A673 (cell line): ENCODE results near the gene KAZN. TPM values are rescaled to one million over a fixed set of nuclear protein-coding genes. Genes with fewer than 3 reads are reported as not detected.

Source experiments
- BruUV-seq: library from RNA; stranded (reverse); fragments of 400-500 nt; replicated peaks from 2 replicates; lab custom pipeline; 2021; lab: Mats Ljungman, UMichigan
- CTCF ChIA-PET: fragments of 300-600 bp; sonication (Branson Sonifier 250); formaldehyde crosslinking; loops from one replicate; lab custom pipeline; 2022; ENCODE audit warnings: antibody characterized with exemption; lab: Charles Lee
- POLR2A ChIA-PET: fragments of 300-600 bp; sonication (Branson Sonifier 250); formaldehyde crosslinking; loops from one replicate; lab custom pipeline; 2022; ENCODE audit warnings: antibody characterized with exemption; ENCODE audit not compliant: low non-redundant PET; lab: Charles Lee
- DNase-seq: peaks from one replicate; pipeline ENCODE4 v3.0.0-alpha.2; 2015; ENCODE audit warnings: low spot score
- H3K27ac ChIP-seq: fragments of 200-600 bp; sonication (generic); 2 replicates; pipeline ENCODE4 v1.5.1; 2016; ENCODE audit warnings: mixed run types, low read depth, mild to moderate bottlenecking, mixed read lengths, antibody characterized with exemption, low read length; ENCODE audit not compliant: poor library complexity, severe bottlenecking
- H3K27me3 ChIP-seq: fragments of 200-600 bp; sonication (generic); replicated peaks from 2 replicates; pipeline ENCODE4 v1.6.1; 2017; ENCODE audit warnings: mixed run types, low read depth, mild to moderate bottlenecking, mixed read lengths, antibody characterized with exemption, low read length; ENCODE audit not compliant: insufficient read depth, poor library complexity
- H3K36me3 ChIP-seq: fragments of 200-600 bp; sonication (generic); 2 replicates; pipeline ENCODE4 v1.6.1; 2016; ENCODE audit warnings: mixed run types, mild to moderate bottlenecking, mixed read lengths, antibody characterized with exemption, low read length; ENCODE audit not compliant: insufficient read depth, poor library complexity, severe bottlenecking
- H3K4me1 ChIP-seq: fragments of 200-600 bp; sonication (generic); 2 replicates; pipeline ENCODE4 v1.6.1; 2017; ENCODE audit warnings: mixed run types, mild to moderate bottlenecking, mixed read lengths, antibody characterized with exemption, low read length; ENCODE audit not compliant: insufficient read depth, poor library complexity, severe bottlenecking
- H3K4me3 ChIP-seq: fragments of 200-600 bp; sonication (generic); 2 replicates; pipeline ENCODE4 v1.5.1; 2016; ENCODE audit warnings: low read depth, mixed run types, mild to moderate bottlenecking, mixed read lengths, low read length; ENCODE audit not compliant: poor library complexity, severe bottlenecking
- H3K9me3 ChIP-seq: fragments of 200-600 bp; sonication (generic); 2 replicates; pipeline ENCODE4 v1.6.1; 2016; ENCODE audit warnings: mixed run types, low read depth, mild to moderate bottlenecking, mixed read lengths, antibody characterized with exemption, low read length; ENCODE audit not compliant: poor library complexity, severe bottlenecking
- EZH2 ChIP-seq: fragments of 200-600 bp; sonication (generic); IDR thresholded peaks from 2 replicates; pipeline ENCODE4 v1.6.1; 2017; ENCODE audit warnings: borderline replicate concordance, low read depth, mild to moderate bottlenecking, mixed read lengths, antibody characterized with exemption, low read length; ENCODE audit not compliant: poor library complexity, severe bottlenecking
- intact Hi-C: fragments of 100-400 bp; cut with micrococcal nuclease; formaldehyde crosslinking; loops from one replicate; pipeline ENCODE4 v1.10.0; 2022; ENCODE audit not compliant: unreplicated experiment
- total RNA-seq: library from RNA; stranded (reverse); gene quantifications from 2 replicates; pipeline ENCODE4 v1.2.3, GENCODE V29; 2021
- TF ChIP-seq, protein P1 (sequence below): fragments of 300-800, 200-600 bp; sonication (generic); conservative IDR thresholded peaks from 2 replicates; pipeline ENCODE4 v1.5.1; 2017; ENCODE audit warnings: low read depth, mild to moderate bottlenecking, antibody characterized with exemption, low read length, moderate library complexity, mixed read lengths

Gene KAZN
- total RNA-seq, 1 experiment from 2014 or later: 8.0 TPM

DNA sequence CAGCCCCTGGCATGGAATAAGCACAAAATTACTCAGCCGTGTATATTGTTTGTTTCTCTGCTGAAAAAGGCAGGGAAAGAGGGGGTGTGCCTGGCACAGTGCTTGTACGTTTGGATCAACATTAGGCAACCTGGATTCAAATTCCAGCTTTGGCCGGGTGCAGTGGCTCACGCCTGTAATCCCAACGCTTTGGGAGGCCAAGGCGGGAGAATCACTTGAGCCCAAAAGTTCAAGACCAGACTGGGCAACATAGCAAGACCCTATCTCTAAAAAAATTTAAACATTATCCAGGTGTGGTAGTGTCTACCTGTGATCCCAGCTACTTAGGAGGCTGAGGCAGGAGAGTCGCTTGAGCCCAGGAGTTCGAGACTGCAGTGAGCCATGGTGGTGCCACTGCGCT lies 402.2 kb downstream of the KAZN start:
- H3K9me3 ChIP-seq: no peaks in the 10 kb centered on the region
- intact Hi-C loops: no loop called here
- BruUV-seq: no TSS peak
- no peaks in the 10 kb centered on the region for H3K27me3 ChIP-seq
- CTCF ChIA-PET: no interaction called here
- no peak for DNase-seq
- POLR2A ChIA-PET: no interaction called here
- H3K27ac ChIP-seq: no peak overlapping the region
- no peak overlapping the region for H3K4me3 ChIP-seq
- H3K36me3 ChIP-seq: no peaks in the 10 kb centered on the region
- no peak for TF ChIP-seq EZH2
- TF ChIP-seq, protein P1, sequence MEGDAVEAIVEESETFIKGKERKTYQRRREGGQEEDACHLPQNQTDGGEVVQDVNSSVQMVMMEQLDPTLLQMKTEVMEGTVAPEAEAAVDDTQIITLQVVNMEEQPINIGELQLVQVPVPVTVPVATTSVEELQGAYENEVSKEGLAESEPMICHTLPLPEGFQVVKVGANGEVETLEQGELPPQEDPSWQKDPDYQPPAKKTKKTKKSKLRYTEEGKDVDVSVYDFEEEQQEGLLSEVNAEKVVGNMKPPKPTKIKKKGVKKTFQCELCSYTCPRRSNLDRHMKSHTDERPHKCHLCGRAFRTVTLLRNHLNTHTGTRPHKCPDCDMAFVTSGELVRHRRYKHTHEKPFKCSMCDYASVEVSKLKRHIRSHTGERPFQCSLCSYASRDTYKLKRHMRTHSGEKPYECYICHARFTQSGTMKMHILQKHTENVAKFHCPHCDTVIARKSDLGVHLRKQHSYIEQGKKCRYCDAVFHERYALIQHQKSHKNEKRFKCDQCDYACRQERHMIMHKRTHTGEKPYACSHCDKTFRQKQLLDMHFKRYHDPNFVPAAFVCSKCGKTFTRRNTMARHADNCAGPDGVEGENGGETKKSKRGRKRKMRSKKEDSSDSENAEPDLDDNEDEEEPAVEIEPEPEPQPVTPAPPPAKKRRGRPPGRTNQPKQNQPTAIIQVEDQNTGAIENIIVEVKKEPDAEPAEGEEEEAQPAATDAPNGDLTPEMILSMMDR: no peak
- H3K4me1 ChIP-seq: no peaks in the 10 kb centered on the region

GRCh38 chr1:15001317-15001915 lies 402.9 kb downstream of the KAZN start:
- H3K27ac ChIP-seq: no peak overlapping the region
- no peaks in the 10 kb centered on the region for H3K4me1 ChIP-seq
- intact Hi-C loops: no loop called here
- H3K9me3 ChIP-seq: no peaks in the 10 kb centered on the region
- no peak overlapping the region for H3K4me3 ChIP-seq
- ChIA-PET CTCF (no interaction called here), POLR2A (no interaction called here)
- no peaks in the 10 kb centered on the region for H3K27me3 ChIP-seq
- no peak for DNase-seq
- no peaks in the 10 kb centered on the region for H3K36me3 ChIP-seq
- no TSS peak for BruUV-seq
- TF ChIP-seq EZH2: no peak
- TF ChIP-seq, protein P1: no peak

DNA sequence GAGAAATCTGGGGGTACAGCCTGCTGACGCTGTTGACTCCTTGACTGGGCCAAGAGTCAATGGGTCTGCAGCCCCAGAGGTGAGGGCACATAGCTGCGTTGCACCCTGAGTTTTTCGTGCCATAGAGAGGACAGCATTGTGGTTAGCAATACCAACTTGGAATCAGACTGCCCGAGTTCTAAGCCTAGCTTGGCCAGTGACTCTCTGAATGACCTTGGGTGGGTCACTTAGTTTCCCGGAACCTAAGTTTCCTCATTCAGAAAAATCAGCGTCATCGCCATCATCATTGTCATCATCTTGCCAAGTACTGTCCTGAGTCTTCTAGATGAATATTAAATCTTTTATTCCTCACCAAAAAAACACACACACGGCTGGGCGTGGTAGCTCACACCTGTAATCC lies 403.8 kb downstream of the KAZN start:
- no peaks in the 10 kb centered on the region for H3K36me3 ChIP-seq
- H3K4me1 ChIP-seq: no peaks in the 10 kb centered on the region
- CTCF ChIA-PET: no interaction called here
- POLR2A ChIA-PET: no interaction called here
- BruUV-seq: no TSS peak
- no peak overlapping the region for H3K27ac ChIP-seq
- TF ChIP-seq EZH2: no peak
- TF ChIP-seq, protein P1: no peak
- intact Hi-C loops: no loop called here
- DNase-seq: no peak
- H3K4me3 ChIP-seq: no peak overlapping the region
- H3K9me3 ChIP-seq: no peaks in the 10 kb centered on the region
- H3K27me3 ChIP-seq: no peaks in the 10 kb centered on the region
